Neural progenitor cell (in vitro differentiated cells): ENCODE results near the gene CEP83. TPM values are rescaled to one million over a fixed set of nuclear protein-coding genes. Genes with fewer than 3 reads are reported as not detected.

ENCODE experiments used
- DNase-seq: peaks from one replicate; pipeline ENCODE4 v3.0.0-alpha.2; 2016; ENCODE audit warnings: low spot score
- H2AFZ ChIP-seq: fragments of 200-600 bp; sonication (generic); replicated peaks from 2 replicates; pipeline ENCODE4 v1.6.1; 2016; ENCODE audit warnings: antibody characterized with exemption
- H3F3A ChIP-seq: fragments of 200-600 bp; sonication (generic); 2 replicates; pipeline ENCODE4 v1.6.1; 2016; ENCODE audit warnings: antibody characterized with exemption, low read depth
- H3K27ac ChIP-seq: fragments of 200-600 bp; sonication (generic); 2 replicates; pipeline ENCODE4 v1.5.1; 2016; ENCODE audit warnings: mild to moderate bottlenecking
- H3K27me3 ChIP-seq: fragments of 200-600 bp; sonication (generic); 2 replicates; pipeline ENCODE4 v1.6.1; 2016; ENCODE audit warnings: mild to moderate bottlenecking, moderate library complexity
- H3K36me3 ChIP-seq: fragments of 200-600 bp; sonication (generic); 2 replicates; pipeline ENCODE4 v1.5.1; 2016
- H3K4me1 ChIP-seq: fragments of 200-600 bp; sonication (generic); 2 replicates; pipeline ENCODE4 v1.6.1; 2016; ENCODE audit warnings: mixed run types
- H3K4me2 ChIP-seq: fragments of 200-600 bp; sonication (generic); 2 replicates; pipeline ENCODE4 v1.6.1; 2016
- H3K4me3 ChIP-seq: fragments of 200-600 bp; sonication (generic); 2 replicates; pipeline ENCODE4 v1.5.1; 2016
- H3K79me2 ChIP-seq: fragments of 200-600 bp; sonication (generic); 2 replicates; pipeline ENCODE4 v1.6.1; 2016; ENCODE audit warnings: low read depth
- H3K9ac ChIP-seq: fragments of 200-600 bp; sonication (generic); 2 replicates; pipeline ENCODE4 v1.6.1; 2016
- H3K9me3 ChIP-seq: fragments of 200-600 bp; sonication (generic); 2 replicates; pipeline ENCODE4 v1.5.1; 2016; ENCODE audit warnings: low read depth
- H4K20me1 ChIP-seq: fragments of 200-600 bp; sonication (generic); 2 replicates; pipeline ENCODE4 v1.6.1; 2016; ENCODE audit warnings: low read depth
- H3K27ac Mint-ChIP-seq: 3 replicates; pipeline ENCODE4 v1.8.0; 2021; ENCODE audit warnings: mixed read lengths
- H3K27me3 Mint-ChIP-seq: 2 replicates; pipeline ENCODE4 v1.8.0; 2022; ENCODE audit warnings: low read depth, mild to moderate bottlenecking, inconsistent platforms, moderate library complexity, mixed read lengths; ENCODE audit not compliant: insufficient read depth
- H3K36me3 Mint-ChIP-seq: 3 replicates; pipeline ENCODE4 v1.8.0; 2021; ENCODE audit warnings: mixed read lengths
- H3K4me1 Mint-ChIP-seq: 3 replicates; pipeline ENCODE4 v1.8.0; 2021; ENCODE audit warnings: mixed read lengths
- H3K4me3 Mint-ChIP-seq: 3 replicates; pipeline ENCODE4 v1.8.0; 2021; ENCODE audit warnings: mild to moderate bottlenecking, moderate library complexity, mixed read lengths
- H3K9me3 Mint-ChIP-seq: 3 replicates; pipeline ENCODE4 v1.8.0; 2020; ENCODE audit warnings: mixed read lengths
- CTCF ChIP-seq: fragments of 200-600 bp; sonication (generic); IDR thresholded peaks from 2 replicates; pipeline ENCODE4 v1.5.1; 2017; ENCODE audit warnings: antibody characterized with exemption, mild to moderate bottlenecking
- EZH2 ChIP-seq: fragments of 200-600 bp; sonication (generic); IDR thresholded peaks from 2 replicates; pipeline ENCODE4 v1.6.1; 2017; ENCODE audit warnings: antibody characterized with exemption, mild to moderate bottlenecking, moderate library complexity
- EZH2phosphoT487 ChIP-seq: fragments of 200-600 bp; sonication (generic); IDR thresholded peaks from 2 replicates; pipeline ENCODE4 v1.6.1; 2017; ENCODE audit warnings: antibody characterized with exemption
- total RNA-seq: library from RNA; depleted of rRNA; stranded (reverse); fragments of >200 nt; gene quantifications from 2 replicates; pipeline ENCODE4 v1.2.3, GENCODE V29; 2015; ENCODE audit warnings: low replicate concordance

Gene CEP83
- total RNA-seq, 1 donor from 2014 or later: 60.4 TPM

GRCh38 chr12:94272280-94272679 lies 187.4 kb downstream of the CEP83 start:
- H3K27ac ChIP-seq: no peak overlapping the region
- Mint-ChIP-seq H3K27ac (no peak overlapping the region), H3K27me3 (peaks cover 3% of the 10 kb centered on the region), H3K4me1 (peaks cover 6% of the 10 kb centered on the region), H3K4me3 (no peak overlapping the region), H3K36me3 (peaks cover 13% of the 10 kb centered on the region), H3K9me3 (no peaks in the 10 kb centered on the region)
- peaks cover 17% of the 10 kb centered on the region for H3K4me1 ChIP-seq
- no peak overlapping the region for H3K4me2 ChIP-seq
- H2AFZ ChIP-seq: no peak overlapping the region
- no peak for DNase-seq
- H3K36me3 ChIP-seq: no peaks in the 10 kb centered on the region
- H3K27me3 ChIP-seq: no peaks in the 10 kb centered on the region
- no peak overlapping the region for H3K4me3 ChIP-seq
- no peak for TF ChIP-seq EZH2phosphoT487
- TF ChIP-seq CTCF: no peak
- no peak for TF ChIP-seq EZH2
- no peaks in the 10 kb centered on the region for H3K9me3 ChIP-seq
- no peaks in the 10 kb centered on the region for H3F3A ChIP-seq
- H4K20me1 ChIP-seq: no peaks in the 10 kb centered on the region
- H3K9ac ChIP-seq: no peak overlapping the region
- no peaks in the 10 kb centered on the region for H3K79me2 ChIP-seq

GRCh38 chr12:94271351-94271750 lies 188.3 kb downstream of the CEP83 start:
- Mint-ChIP-seq H3K9me3 (no peaks in the 10 kb centered on the region), H3K27ac (no peak overlapping the region), H3K4me1 (no peaks in the 10 kb centered on the region), H3K4me3 (no peak overlapping the region), H3K27me3 (peaks cover 4% of the 10 kb centered on the region), H3K36me3 (peaks cover 17% of the 10 kb centered on the region)
- no peak for DNase-seq
- Histone ChIP-seq H3K9me3 (no peaks in the 10 kb centered on the region), H3K4me3 (no peak overlapping the region), H3K4me2 (no peak overlapping the region), H3F3A (no peaks in the 10 kb centered on the region), H3K9ac (no peak overlapping the region), H3K27ac (no peak overlapping the region), H3K79me2 (no peaks in the 10 kb centered on the region), H3K36me3 (no peaks in the 10 kb centered on the region), H3K4me1 (peaks cover 9% of the 10 kb centered on the region), H4K20me1 (no peaks in the 10 kb centered on the region), H3K27me3 (no peaks in the 10 kb centered on the region), H2AFZ (no peak overlapping the region)
- TF ChIP-seq EZH2phosphoT487: no peak
- TF ChIP-seq CTCF: no peak
- TF ChIP-seq EZH2: no peak

- H3K9me3 Mint-ChIP-seq: no peaks in the 10 kb centered on the region
Observed at GRCh38 chr12:94269316-94269999, 190.2 kb downstream of the CEP83 start.

More at GRCh38 chr12:94269316-94269999, 190.2 kb downstream of the CEP83 start:
- Histone ChIP-seq H3K9me3 (no peaks in the 10 kb centered on the region), H3K4me3 (no peak overlapping the region), H3K36me3 (no peaks in the 10 kb centered on the region), H3F3A (no peaks in the 10 kb centered on the region), H4K20me1 (no peaks in the 10 kb centered on the region), H2AFZ (no peak overlapping the region), H3K27ac (no peak overlapping the region), H3K4me2 (no peak overlapping the region), H3K4me1 (peaks cover 13% of the 10 kb centered on the region), H3K79me2 (no peaks in the 10 kb centered on the region), H3K27me3 (no peaks in the 10 kb centered on the region), H3K9ac (no peak overlapping the region)
- H3K4me3 Mint-ChIP-seq: no peak overlapping the region
- peaks cover 5% of the 10 kb centered on the region for H3K4me1 Mint-ChIP-seq
- DNase-seq: no peak
- peaks cover 7% of the 10 kb centered on the region for H3K27me3 Mint-ChIP-seq
- H3K27ac Mint-ChIP-seq: no peak overlapping the region
- H3K36me3 Mint-ChIP-seq: peaks cover 29% of the 10 kb centered on the region
- TF ChIP-seq EZH2phosphoT487 (no peak), CTCF (no peak), EZH2 (no peak)
